A673 (cell line): Measurements from ENCODE around the gene MDFI.

Source experiments
- CTCF ChIP-seq: fragments of 300-800, 200-600 bp; sonication (generic); conservative IDR thresholded peaks from 2 replicates; pipeline ENCODE4 v1.5.1; 2017; ENCODE audit warnings: low read depth, mild to moderate bottlenecking, antibody characterized with exemption, low read length, moderate library complexity, mixed read lengths
- EZH2 ChIP-seq: fragments of 200-600 bp; sonication (generic); IDR thresholded peaks from 2 replicates; pipeline ENCODE4 v1.6.1; 2017; ENCODE audit warnings: borderline replicate concordance, low read depth, mild to moderate bottlenecking, mixed read lengths, antibody characterized with exemption, low read length; ENCODE audit not compliant: poor library complexity, severe bottlenecking

DNA sequence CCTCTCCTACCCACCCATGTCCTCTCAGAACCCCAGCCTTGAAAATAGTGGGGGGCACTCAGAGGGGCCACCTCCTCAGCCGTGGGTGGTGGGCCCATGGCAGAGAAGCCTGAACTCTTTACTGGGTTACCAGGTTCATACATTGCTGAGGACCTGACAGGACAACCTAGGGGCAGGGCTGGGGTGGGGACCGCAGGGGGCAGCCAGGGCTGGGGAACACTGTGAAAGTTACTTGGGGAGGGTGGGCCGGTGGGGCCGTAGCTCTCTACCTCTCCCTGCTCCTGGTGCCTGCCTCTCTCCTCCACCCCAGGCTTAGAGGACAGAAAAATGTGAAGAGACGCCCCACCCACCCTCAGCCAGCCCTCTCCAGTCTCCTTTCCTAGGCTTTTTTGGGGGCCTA lies 15.4 kb downstream of the MDFI start:
- no peak for TF ChIP-seq CTCF
- no peak for TF ChIP-seq EZH2
